T-helper 2 cell (primary cell): ENCODE data around the gene CDC73.
A peak's percentile ranks its signal among the peaks of the same experiment; 100 is the strongest.
"Not testable (repeated sequence)": the region's sequence is repeated elsewhere in the genome, so short reads cannot be mapped to it uniquely, and the experiment has no call there.

Source experiments
- DNase-seq, 5 experiments: peaks; one replicate each; pipeline versions ENCODE4 v3.0.0 to v3.0.0-alpha.2; 2012 to 2022

Gene CDC73

GRCh38 chr1:193114485-193115095 is 7.2 kb upstream of the CDC73 start:
- no peak for DNase-seq

GRCh38 chr1:193115629-193116227 is 6.1 kb upstream of the CDC73 start:
- no peak for DNase-seq

- DNase-seq: not testable (repeated sequence)
Measured at GRCh38 chr1:193117167-193117566, 4.7 kb upstream of the CDC73 start.

GRCh38 chr1:193118194-193118593 is 3.6 kb upstream of the CDC73 start:
- no peak for DNase-seq

GRCh38 chr1:193118803-193119730 is 2.8 kb upstream of the CDC73 start:
- no peak for DNase-seq

GRCh38 chr1:193120604-193121166 is 1.1 kb upstream of the CDC73 start:
- DNase-seq: no peak

- DNase-seq: no peak
Measured at GRCh38 chr1:193123751-193124150, 1.9 kb downstream of the CDC73 start.

GRCh38 chr1:193125369-193125768 is 3.5 kb downstream of the CDC73 start:
- no peak for DNase-seq

- no peak for DNase-seq
Measured at GRCh38 chr1:193131266-193131860, 9.5 kb downstream of the CDC73 start.

GRCh38 chr1:193140254-193140653 is 18.4 kb downstream of the CDC73 start:
- no peak for DNase-seq

GRCh38 chr1:193141804-193142203 is 20.0 kb downstream of the CDC73 start:
- peak in 1 of 5 experiments; percentile 77 for DNase-seq

- DNase-seq: no peak
Measured at GRCh38 chr1:193142409-193142808, 20.6 kb downstream of the CDC73 start.

- no peak for DNase-seq
Measured at GRCh38 chr1:193143285-193143684, 21.5 kb downstream of the CDC73 start.

- DNase-seq: no peak
Measured at GRCh38 chr1:193144361-193144938, 22.6 kb downstream of the CDC73 start.

- DNase-seq: no peak
Measured at GRCh38 chr1:193144999-193145398, 23.2 kb downstream of the CDC73 start.

- no peak for DNase-seq
Measured at GRCh38 chr1:193156117-193156821, 34.4 kb downstream of the CDC73 start.

GRCh38 chr1:193156822-193157142 is 35.0 kb downstream of the CDC73 start:
- DNase-seq: no peak

GRCh38 chr1:193157360-193157759 is 35.5 kb downstream of the CDC73 start:
- no peak for DNase-seq

- DNase-seq: no peak
Measured at GRCh38 chr1:193176113-193176512, 54.3 kb downstream of the CDC73 start.

- DNase-seq: no peak
Measured at GRCh38 chr1:193176788-193177187, 55.0 kb downstream of the CDC73 start.

- DNase-seq: no peak
Measured at GRCh38 chr1:193179094-193179493, 57.3 kb downstream of the CDC73 start.

- no peak for DNase-seq
Measured at GRCh38 chr1:193181536-193181935, 59.7 kb downstream of the CDC73 start.
